GM23338 (cell line): ENCODE results near the gene RBM46. TPM values are rescaled to one million over a fixed set of nuclear protein-coding genes. Genes with fewer than 3 reads are reported as not detected.

ENCODE experiments used
- ATAC-seq: fragments of 200-7000 bp; cut with Tn5 transposase; 3 replicates; pipeline ENCODE4 v1.9.1; 2020
- DNase-seq: peaks from one replicate; pipeline ENCODE4 v3.0.0-alpha.2; 2015; ENCODE audit warnings: low spot score
- H2AFZ ChIP-seq: fragments of 200-600 bp; sonication (generic); 2 replicates; pipeline ENCODE4 v1.8.0; 2016; ENCODE audit warnings: antibody characterized with exemption, mild to moderate bottlenecking, moderate library complexity
- H3F3A ChIP-seq: fragments of 200-600 bp; sonication (generic); replicated peaks from 2 replicates; pipeline ENCODE4 v1.8.0; 2017; ENCODE audit warnings: antibody characterized with exemption, mixed run types, low read depth
- H3K27ac ChIP-seq: fragments of 200-600 bp; sonication (generic); 2 replicates; pipeline ENCODE4 v1.6.1; 2016; ENCODE audit warnings: low read depth
- H3K27me3 ChIP-seq: fragments of 200-600 bp; sonication (generic); 2 replicates; pipeline ENCODE4 v1.8.0; 2016; ENCODE audit warnings: mild to moderate bottlenecking, mixed run types, moderate library complexity; ENCODE audit not compliant: insufficient read depth
- H3K36me3 ChIP-seq: fragments of 200-600 bp; sonication (generic); 2 replicates; pipeline ENCODE4 v1.8.0; 2016; ENCODE audit warnings: mild to moderate bottlenecking; ENCODE audit not compliant: insufficient read depth
- H3K4me1 ChIP-seq: fragments of 200-600 bp; sonication (generic); 2 replicates; pipeline ENCODE4 v1.8.0; 2016; ENCODE audit warnings: mild to moderate bottlenecking, moderate library complexity; ENCODE audit not compliant: insufficient read depth
- H3K4me2 ChIP-seq: fragments of 200-600 bp; sonication (generic); 2 replicates; pipeline ENCODE4 v1.7.1; 2017; ENCODE audit warnings: mixed run types
- H3K4me3 ChIP-seq: fragments of 200-600 bp; sonication (generic); 2 replicates; pipeline ENCODE4 v1.6.1; 2016; ENCODE audit warnings: mixed run types
- H3K79me2 ChIP-seq: fragments of 200-600 bp; sonication (generic); replicated peaks from 2 replicates; pipeline ENCODE4 v1.8.0; 2017; ENCODE audit warnings: mild to moderate bottlenecking; ENCODE audit not compliant: insufficient read depth
- H3K9me2 ChIP-seq: fragments of 200-600 bp; sonication (generic); 2 replicates; pipeline ENCODE4 v1.8.0; 2017; ENCODE audit not compliant: insufficient read depth
- H4K20me1 ChIP-seq: fragments of 200-600 bp; sonication (generic); replicated peaks from 2 replicates; pipeline ENCODE4 v1.8.0; 2017; ENCODE audit warnings: mild to moderate bottlenecking; ENCODE audit not compliant: insufficient read depth
- H3K27ac Mint-ChIP-seq: 2 replicates; pipeline ENCODE4 v1.8.0; 2020; ENCODE audit warnings: inconsistent platforms, mild to moderate bottlenecking, moderate library complexity, mixed read lengths
- H3K27me3 Mint-ChIP-seq: 3 replicates; pipeline ENCODE4 v1.8.0; 2022; ENCODE audit warnings: low read depth, mild to moderate bottlenecking, moderate library complexity, mixed read lengths, inconsistent platforms; ENCODE audit not compliant: insufficient read depth, poor library complexity
- H3K36me3 Mint-ChIP-seq: 3 replicates; pipeline ENCODE4 v1.8.0; 2021; ENCODE audit warnings: low read depth, mild to moderate bottlenecking, inconsistent platforms, moderate library complexity, mixed read lengths
- H3K4me1 Mint-ChIP-seq: 3 replicates; pipeline ENCODE4 v1.8.0; 2020; ENCODE audit warnings: mild to moderate bottlenecking, inconsistent platforms, mixed read lengths
- H3K4me3 Mint-ChIP-seq: 3 replicates; pipeline ENCODE4 v1.8.0; 2021; ENCODE audit warnings: moderate library complexity, mild to moderate bottlenecking, inconsistent platforms, mixed read lengths
- H3K9me3 Mint-ChIP-seq: 3 replicates; pipeline ENCODE4 v1.8.0; 2020; ENCODE audit warnings: moderate library complexity, mild to moderate bottlenecking, inconsistent platforms, mixed read lengths
- CREB1 ChIP-seq: fragments of 250-450 bp; sonication (Bioruptor Pico); IDR thresholded peaks from 2 replicates; pipeline ENCODE4 v1.5.0; 2020; ENCODE audit warnings: low read depth, mild to moderate bottlenecking, moderate library complexity
- EZH2 ChIP-seq: fragments of 200-600 bp; sonication (generic); IDR thresholded peaks from one replicate; pipeline ENCODE4 v1.8.0; 2017; ENCODE audit warnings: antibody characterized with exemption, mild to moderate bottlenecking, low read depth; ENCODE audit not compliant: unreplicated experiment
- EZH2phosphoT487 ChIP-seq: fragments of 200-600 bp; sonication (generic); IDR thresholded peaks from one replicate; pipeline ENCODE4 v1.8.1; 2018; ENCODE audit warnings: antibody characterized with exemption; ENCODE audit not compliant: unreplicated experiment
- JUNB ChIP-seq: IDR thresholded peaks from one replicate; pipeline ENCODE4 v1.6.1; 2016; ENCODE audit warnings: antibody characterized with exemption; ENCODE audit not compliant: unreplicated experiment
- NANOG ChIP-seq: IDR thresholded peaks from 2 replicates; pipeline ENCODE4 v1.6.1; 2016; ENCODE audit warnings: antibody characterized with exemption, borderline replicate concordance
- POLR2AphosphoS5 ChIP-seq: IDR thresholded peaks from 2 replicates; pipeline ENCODE4 v1.6.1; 2016; ENCODE audit warnings: antibody characterized with exemption, low read depth
- STAT1 ChIP-seq: IDR thresholded peaks from one replicate; pipeline ENCODE4 v1.6.1; 2016; ENCODE audit warnings: antibody characterized with exemption; ENCODE audit not compliant: unreplicated experiment
- ZNF114 ChIP-seq: fragments of 250-450 bp; sonication (Bioruptor Pico); IDR thresholded peaks from 2 replicates; pipeline ENCODE4 v1.5.0; 2020; ENCODE audit warnings: mild to moderate bottlenecking, moderate library complexity
- ZNF331 ChIP-seq: fragments of 250-450 bp; sonication (Bioruptor Pico); IDR thresholded peaks from 2 replicates; pipeline ENCODE4 v1.5.0; 2020; ENCODE audit warnings: low read depth, mild to moderate bottlenecking, moderate library complexity
- polyA plus RNA-seq: library from polyadenylated mRNA; unstranded; fragments of >200 nt; fragmentation: Nextera tagmentation; extraction: Ambion mirVana; gene quantifications from 2 replicates; pipeline ENCODE4 v1.2.1, GENCODE V29; 2016
- total RNA-seq: library from RNA; depleted of rRNA; stranded (reverse); fragments of >200 nt; shearing (Covaris generic); gene quantifications from 2 replicates; pipeline ENCODE4 v1.2.3, GENCODE V29; 2014
- TF ChIP-seq, protein P1 (sequence below): IDR thresholded peaks from 2 replicates; pipeline ENCODE4 v1.6.1; 2016; ENCODE audit warnings: antibody characterized with exemption
- TF ChIP-seq, protein P2 (sequence below): fragments of 250-450 bp; sonication (Bioruptor Pico); IDR thresholded peaks from 2 replicates; pipeline ENCODE4 v1.5.0; 2020; ENCODE audit warnings: mild to moderate bottlenecking, moderate library complexity
- TF ChIP-seq, protein P3 (sequence below): IDR thresholded peaks from one replicate; pipeline ENCODE4 v1.6.1; 2018; ENCODE audit warnings: antibody characterized with exemption; ENCODE audit not compliant: unreplicated experiment
- TF ChIP-seq, protein P4 (sequence below), 2 experiments: fragments of 200-600 bp in 1 of 2; sonication (generic) in 1 of 2; conservative IDR thresholded peaks; 2 replicates each; pipeline versions ENCODE4 v1.5.1 to v1.6.1; 2016 to 2017; ENCODE audit warnings: antibody characterized with exemption in 2 of 2, low read depth in 2 of 2, mild to moderate bottlenecking in 2 of 2, moderate library complexity in 1 of 2

RBM46 gene
- total and polyA plus RNA-seq, 2 experiments from 2014 or later, result 22.9 to 42.4 TPM

DNA sequence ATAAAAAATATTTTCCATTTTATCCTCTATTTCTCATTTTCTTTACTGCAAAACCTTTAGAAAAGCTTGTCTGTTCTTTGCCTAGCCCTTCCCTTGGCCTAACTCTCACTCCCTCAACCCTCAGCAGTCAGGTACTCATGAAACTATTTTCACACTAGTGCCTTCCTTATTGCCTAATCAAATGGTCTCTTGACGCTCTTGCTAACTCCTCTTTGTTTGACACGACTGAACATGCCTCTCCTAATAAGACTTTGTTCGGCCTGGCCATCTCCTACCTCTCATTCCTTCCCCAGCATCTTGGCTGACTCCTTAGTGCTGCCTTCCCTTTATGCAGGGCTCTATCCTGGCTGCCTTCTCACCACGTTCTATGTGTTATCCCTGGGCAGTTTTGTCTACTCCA, 48.4 kb upstream of the RBM46 start:
- DNase-seq, result no peak
- Histone ChIP-seq H2AFZ (no peak overlapping the region), H3K27me3 (no peaks in the 10 kb centered on the region), H3K27ac (no peak overlapping the region), H3K4me1 (peaks cover 2% of the 10 kb centered on the region; the same call in 1 of the 2 replicates), H3F3A (no peaks in the 10 kb centered on the region), H4K20me1 (no peaks in the 10 kb centered on the region), H3K36me3 (no peaks in the 10 kb centered on the region), H3K9me2 (peaks cover 5% of the 10 kb centered on the region; the same call in 1 of the 2 replicates), H3K79me2 (no peaks in the 10 kb centered on the region), H3K4me3 (no peak overlapping the region), H3K4me2 (no peak overlapping the region)
- TF ChIP-seq, protein P1, sequence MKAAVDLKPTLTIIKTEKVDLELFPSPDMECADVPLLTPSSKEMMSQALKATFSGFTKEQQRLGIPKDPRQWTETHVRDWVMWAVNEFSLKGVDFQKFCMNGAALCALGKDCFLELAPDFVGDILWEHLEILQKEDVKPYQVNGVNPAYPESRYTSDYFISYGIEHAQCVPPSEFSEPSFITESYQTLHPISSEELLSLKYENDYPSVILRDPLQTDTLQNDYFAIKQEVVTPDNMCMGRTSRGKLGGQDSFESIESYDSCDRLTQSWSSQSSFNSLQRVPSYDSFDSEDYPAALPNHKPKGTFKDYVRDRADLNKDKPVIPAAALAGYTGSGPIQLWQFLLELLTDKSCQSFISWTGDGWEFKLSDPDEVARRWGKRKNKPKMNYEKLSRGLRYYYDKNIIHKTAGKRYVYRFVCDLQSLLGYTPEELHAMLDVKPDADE, result no peak
- TF ChIP-seq EZH2phosphoT487 (no peak), JUNB (no peak), STAT1 (no peak), ZNF114 (CRISPR knock-in tag) (no peak), EZH2 (no peak), CREB1 (CRISPR knock-in tag) (no peak), POLR2AphosphoS5 (no peak), ZNF331 (CRISPR knock-in tag) (no peak), NANOG (no peak)
- TF ChIP-seq, protein P2, sequence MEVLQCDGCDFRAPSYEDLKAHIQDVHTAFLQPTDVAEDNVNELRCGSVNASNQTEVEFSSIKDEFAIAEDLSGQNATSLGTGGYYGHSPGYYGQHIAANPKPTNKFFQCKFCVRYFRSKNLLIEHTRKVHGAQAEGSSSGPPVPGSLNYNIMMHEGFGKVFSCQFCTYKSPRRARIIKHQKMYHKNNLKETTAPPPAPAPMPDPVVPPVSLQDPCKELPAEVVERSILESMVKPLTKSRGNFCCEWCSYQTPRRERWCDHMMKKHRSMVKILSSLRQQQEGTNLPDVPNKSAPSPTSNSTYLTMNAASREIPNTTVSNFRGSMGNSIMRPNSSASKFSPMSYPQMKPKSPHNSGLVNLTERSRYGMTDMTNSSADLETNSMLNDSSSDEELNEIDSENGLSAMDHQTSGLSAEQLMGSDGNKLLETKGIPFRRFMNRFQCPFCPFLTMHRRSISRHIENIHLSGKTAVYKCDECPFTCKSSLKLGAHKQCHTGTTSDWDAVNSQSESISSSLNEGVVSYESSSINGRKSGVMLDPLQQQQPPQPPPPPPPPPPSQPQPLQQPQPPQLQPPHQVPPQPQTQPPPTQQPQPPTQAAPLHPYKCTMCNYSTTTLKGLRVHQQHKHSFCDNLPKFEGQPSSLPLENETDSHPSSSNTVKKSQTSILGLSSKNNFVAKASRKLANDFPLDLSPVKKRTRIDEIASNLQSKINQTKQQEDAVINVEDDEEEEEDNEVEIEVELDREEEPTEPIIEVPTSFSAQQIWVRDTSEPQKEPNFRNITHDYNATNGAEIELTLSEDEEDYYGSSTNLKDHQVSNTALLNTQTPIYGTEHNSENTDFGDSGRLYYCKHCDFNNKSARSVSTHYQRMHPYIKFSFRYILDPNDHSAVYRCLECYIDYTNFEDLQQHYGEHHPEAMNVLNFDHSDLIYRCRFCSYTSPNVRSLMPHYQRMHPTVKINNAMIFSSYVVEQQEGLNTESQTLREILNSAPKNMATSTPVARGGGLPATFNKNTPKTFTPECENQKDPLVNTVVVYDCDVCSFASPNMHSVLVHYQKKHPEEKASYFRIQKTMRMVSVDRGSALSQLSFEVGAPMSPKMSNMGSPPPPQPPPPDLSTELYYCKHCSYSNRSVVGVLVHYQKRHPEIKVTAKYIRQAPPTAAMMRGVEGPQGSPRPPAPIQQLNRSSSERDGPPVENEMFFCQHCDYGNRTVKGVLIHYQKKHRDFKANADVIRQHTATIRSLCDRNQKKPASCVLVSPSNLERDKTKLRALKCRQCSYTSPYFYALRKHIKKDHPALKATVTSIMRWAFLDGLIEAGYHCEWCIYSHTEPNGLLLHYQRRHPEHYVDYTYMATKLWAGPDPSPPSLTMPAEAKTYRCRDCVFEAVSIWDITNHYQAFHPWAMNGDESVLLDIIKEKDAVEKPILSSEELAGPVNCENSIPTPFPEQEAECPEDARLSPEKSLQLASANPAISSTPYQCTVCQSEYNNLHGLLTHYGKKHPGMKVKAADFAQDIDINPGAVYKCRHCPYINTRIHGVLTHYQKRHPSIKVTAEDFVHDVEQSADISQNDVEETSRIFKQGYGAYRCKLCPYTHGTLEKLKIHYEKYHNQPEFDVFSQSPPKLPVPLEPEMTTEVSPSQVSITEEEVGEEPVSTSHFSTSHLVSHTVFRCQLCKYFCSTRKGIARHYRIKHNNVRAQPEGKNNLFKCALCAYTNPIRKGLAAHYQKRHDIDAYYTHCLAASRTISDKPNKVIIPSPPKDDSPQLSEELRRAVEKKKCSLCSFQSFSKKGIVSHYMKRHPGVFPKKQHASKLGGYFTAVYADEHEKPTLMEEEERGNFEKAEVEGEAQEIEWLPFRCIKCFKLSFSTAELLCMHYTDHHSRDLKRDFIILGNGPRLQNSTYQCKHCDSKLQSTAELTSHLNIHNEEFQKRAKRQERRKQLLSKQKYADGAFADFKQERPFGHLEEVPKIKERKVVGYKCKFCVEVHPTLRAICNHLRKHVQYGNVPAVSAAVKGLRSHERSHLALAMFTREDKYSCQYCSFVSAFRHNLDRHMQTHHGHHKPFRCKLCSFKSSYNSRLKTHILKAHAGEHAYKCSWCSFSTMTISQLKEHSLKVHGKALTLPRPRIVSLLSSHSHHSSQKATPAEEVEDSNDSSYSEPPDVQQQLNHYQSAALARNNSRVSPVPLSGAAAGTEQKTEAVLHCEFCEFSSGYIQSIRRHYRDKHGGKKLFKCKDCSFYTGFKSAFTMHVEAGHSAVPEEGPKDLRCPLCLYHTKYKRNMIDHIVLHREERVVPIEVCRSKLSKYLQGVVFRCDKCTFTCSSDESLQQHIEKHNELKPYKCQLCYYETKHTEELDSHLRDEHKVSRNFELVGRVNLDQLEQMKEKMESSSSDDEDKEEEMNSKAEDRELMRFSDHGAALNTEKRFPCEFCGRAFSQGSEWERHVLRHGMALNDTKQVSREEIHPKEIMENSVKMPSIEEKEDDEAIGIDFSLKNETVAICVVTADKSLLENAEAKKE (CRISPR knock-in tag), result no peak
- TF ChIP-seq, protein P3, sequence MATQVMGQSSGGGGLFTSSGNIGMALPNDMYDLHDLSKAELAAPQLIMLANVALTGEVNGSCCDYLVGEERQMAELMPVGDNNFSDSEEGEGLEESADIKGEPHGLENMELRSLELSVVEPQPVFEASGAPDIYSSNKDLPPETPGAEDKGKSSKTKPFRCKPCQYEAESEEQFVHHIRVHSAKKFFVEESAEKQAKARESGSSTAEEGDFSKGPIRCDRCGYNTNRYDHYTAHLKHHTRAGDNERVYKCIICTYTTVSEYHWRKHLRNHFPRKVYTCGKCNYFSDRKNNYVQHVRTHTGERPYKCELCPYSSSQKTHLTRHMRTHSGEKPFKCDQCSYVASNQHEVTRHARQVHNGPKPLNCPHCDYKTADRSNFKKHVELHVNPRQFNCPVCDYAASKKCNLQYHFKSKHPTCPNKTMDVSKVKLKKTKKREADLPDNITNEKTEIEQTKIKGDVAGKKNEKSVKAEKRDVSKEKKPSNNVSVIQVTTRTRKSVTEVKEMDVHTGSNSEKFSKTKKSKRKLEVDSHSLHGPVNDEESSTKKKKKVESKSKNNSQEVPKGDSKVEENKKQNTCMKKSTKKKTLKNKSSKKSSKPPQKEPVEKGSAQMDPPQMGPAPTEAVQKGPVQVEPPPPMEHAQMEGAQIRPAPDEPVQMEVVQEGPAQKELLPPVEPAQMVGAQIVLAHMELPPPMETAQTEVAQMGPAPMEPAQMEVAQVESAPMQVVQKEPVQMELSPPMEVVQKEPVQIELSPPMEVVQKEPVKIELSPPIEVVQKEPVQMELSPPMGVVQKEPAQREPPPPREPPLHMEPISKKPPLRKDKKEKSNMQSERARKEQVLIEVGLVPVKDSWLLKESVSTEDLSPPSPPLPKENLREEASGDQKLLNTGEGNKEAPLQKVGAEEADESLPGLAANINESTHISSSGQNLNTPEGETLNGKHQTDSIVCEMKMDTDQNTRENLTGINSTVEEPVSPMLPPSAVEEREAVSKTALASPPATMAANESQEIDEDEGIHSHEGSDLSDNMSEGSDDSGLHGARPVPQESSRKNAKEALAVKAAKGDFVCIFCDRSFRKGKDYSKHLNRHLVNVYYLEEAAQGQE, result no peak
- TF ChIP-seq, protein P4, sequence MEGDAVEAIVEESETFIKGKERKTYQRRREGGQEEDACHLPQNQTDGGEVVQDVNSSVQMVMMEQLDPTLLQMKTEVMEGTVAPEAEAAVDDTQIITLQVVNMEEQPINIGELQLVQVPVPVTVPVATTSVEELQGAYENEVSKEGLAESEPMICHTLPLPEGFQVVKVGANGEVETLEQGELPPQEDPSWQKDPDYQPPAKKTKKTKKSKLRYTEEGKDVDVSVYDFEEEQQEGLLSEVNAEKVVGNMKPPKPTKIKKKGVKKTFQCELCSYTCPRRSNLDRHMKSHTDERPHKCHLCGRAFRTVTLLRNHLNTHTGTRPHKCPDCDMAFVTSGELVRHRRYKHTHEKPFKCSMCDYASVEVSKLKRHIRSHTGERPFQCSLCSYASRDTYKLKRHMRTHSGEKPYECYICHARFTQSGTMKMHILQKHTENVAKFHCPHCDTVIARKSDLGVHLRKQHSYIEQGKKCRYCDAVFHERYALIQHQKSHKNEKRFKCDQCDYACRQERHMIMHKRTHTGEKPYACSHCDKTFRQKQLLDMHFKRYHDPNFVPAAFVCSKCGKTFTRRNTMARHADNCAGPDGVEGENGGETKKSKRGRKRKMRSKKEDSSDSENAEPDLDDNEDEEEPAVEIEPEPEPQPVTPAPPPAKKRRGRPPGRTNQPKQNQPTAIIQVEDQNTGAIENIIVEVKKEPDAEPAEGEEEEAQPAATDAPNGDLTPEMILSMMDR (conservative IDR thresholded peaks at IDR 0.05; ENCODE audit: low read depth in 2 of 2), result no peak
- no peak for ATAC-seq
- Mint-ChIP-seq H3K27ac (no peak overlapping the region), H3K9me3 (no peaks in the 10 kb centered on the region), H3K27me3 (no peaks in the 10 kb centered on the region), H3K4me3 (no peak overlapping the region), H3K4me1 (peaks cover 11% of the 10 kb centered on the region), H3K36me3 (0 out of 3 replicates have a peak, but pooled peaks cover 2% of the 10 kb centered on the region)
